ENCODE data around the gene HOXC13. TPM values are rescaled to one million over a fixed set of nuclear protein-coding genes. Genes with fewer than 3 reads are reported as not detected.

Gene HOXC13, protein sequence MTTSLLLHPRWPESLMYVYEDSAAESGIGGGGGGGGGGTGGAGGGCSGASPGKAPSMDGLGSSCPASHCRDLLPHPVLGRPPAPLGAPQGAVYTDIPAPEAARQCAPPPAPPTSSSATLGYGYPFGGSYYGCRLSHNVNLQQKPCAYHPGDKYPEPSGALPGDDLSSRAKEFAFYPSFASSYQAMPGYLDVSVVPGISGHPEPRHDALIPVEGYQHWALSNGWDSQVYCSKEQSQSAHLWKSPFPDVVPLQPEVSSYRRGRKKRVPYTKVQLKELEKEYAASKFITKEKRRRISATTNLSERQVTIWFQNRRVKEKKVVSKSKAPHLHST
- total RNA-seq, result not detected in 2 replicates

DNA sequence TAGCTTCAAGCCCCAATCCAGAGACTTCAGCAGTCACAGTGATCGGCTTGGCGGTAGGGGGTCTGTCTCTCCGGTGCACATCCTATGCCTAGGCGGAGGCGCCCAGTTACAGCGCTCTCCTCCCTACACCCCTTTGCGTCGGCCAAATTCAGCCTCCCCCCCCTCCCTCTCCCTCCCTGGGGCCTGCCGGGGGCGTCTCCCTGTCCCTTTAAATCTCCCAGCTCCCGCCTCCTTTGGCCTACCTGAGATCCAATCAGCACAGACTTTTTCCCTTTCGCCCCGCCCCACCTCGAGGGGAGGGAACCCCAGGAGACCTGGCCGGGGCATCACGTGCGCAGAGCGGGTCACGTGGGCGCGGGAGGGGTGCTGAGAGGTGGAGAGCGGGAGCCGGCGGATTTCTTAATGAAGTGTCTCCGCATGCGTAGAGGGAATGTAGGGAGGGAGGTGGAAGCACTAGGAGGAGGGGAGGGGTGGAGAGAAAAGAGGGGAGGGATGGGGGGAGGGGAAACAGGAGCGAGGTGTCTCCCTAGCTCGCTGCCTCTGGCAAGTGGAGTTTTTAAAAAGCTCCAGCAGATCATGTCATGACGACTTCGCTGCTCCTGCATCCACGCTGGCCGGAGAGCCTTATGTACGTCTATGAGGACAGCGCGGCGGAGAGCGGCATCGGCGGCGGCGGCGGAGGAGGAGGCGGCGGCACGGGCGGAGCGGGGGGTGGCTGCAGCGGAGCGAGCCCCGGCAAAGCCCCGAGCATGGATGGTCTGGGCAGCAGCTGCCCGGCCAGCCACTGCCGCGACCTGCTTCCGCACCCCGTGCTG, at the start of gene HOXC13:
Gene HOXC13 (plus strand): TSS at position 506 of the 815 bp plus-strand sequence. CDS start 76 bp downstream, at position 582.
- ATAC-seq (ENCODE audit: low read depth), result no peak
- peaks cover 75% of the 10 kb centered on the region for H3K27me3 Mint-ChIP-seq
- no peak for DNase-seq
- CTCF ChIA-PET, result no interaction called here
- peaks cover 9% of the 10 kb centered on the region for H3K4me1 Mint-ChIP-seq
- POLR2A ChIA-PET, result no interaction called here
- TF ChIP-seq, protein P1, sequence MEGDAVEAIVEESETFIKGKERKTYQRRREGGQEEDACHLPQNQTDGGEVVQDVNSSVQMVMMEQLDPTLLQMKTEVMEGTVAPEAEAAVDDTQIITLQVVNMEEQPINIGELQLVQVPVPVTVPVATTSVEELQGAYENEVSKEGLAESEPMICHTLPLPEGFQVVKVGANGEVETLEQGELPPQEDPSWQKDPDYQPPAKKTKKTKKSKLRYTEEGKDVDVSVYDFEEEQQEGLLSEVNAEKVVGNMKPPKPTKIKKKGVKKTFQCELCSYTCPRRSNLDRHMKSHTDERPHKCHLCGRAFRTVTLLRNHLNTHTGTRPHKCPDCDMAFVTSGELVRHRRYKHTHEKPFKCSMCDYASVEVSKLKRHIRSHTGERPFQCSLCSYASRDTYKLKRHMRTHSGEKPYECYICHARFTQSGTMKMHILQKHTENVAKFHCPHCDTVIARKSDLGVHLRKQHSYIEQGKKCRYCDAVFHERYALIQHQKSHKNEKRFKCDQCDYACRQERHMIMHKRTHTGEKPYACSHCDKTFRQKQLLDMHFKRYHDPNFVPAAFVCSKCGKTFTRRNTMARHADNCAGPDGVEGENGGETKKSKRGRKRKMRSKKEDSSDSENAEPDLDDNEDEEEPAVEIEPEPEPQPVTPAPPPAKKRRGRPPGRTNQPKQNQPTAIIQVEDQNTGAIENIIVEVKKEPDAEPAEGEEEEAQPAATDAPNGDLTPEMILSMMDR (IDR thresholded peaks at IDR 0.05), result no peak
- no peak within 1 kb of the TSS for H3K4me3 Mint-ChIP-seq
- intact Hi-C loops (cut with micrococcal nuclease), result loop anchor here (5.0 kb wide), 1 partner anchor 34 kb away; the partner anchor contains the start of genes HOTAIR and HOXC11
- no peaks in the 10 kb centered on the region for H3K9me3 Mint-ChIP-seq
- H3K27ac Mint-ChIP-seq, result no peak within 1 kb of the TSS
- no peaks in the 10 kb centered on the region for H3K36me3 Mint-ChIP-seq (ENCODE audit: low read depth)

DNA sequence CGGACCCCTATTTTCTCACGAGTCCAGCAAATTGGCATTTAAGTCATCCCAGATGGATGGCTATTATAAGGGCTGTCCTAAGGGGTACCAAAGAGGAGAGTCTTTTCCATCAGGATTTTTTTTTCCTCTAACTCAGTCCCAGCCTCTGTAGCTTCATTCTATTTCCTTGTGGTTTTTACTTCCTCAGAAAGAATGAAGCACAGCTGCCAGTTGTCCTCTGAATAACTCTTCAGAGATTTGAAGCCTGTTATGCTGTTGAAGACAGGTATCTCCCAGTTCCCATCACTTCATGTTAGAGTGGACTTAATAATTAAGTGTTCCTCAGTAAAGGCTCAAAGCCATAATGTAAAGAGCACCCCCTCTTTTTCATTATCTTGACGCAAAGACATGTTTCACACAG, 48.5 kb upstream of the HOXC13 start:
- TF ChIP-seq, protein P1 (IDR thresholded peaks at IDR 0.05), result no peak
- no peak overlapping the region for H3K4me3 Mint-ChIP-seq
- H3K4me1 Mint-ChIP-seq, result no peaks in the 10 kb centered on the region
- no peak overlapping the region for H3K27ac Mint-ChIP-seq
- no peak for ATAC-seq (ENCODE audit: low read depth)
- no peaks in the 10 kb centered on the region for H3K9me3 Mint-ChIP-seq
- CTCF ChIA-PET, result no interaction called here
- intact Hi-C loops (cut with micrococcal nuclease), result no loop called here
- no peak for DNase-seq
- POLR2A ChIA-PET, result no interaction called here
- H3K36me3 Mint-ChIP-seq (ENCODE audit: low read depth), result no peaks in the 10 kb centered on the region
- peaks cover 7% of the 10 kb centered on the region for H3K27me3 Mint-ChIP-seq

DNA sequence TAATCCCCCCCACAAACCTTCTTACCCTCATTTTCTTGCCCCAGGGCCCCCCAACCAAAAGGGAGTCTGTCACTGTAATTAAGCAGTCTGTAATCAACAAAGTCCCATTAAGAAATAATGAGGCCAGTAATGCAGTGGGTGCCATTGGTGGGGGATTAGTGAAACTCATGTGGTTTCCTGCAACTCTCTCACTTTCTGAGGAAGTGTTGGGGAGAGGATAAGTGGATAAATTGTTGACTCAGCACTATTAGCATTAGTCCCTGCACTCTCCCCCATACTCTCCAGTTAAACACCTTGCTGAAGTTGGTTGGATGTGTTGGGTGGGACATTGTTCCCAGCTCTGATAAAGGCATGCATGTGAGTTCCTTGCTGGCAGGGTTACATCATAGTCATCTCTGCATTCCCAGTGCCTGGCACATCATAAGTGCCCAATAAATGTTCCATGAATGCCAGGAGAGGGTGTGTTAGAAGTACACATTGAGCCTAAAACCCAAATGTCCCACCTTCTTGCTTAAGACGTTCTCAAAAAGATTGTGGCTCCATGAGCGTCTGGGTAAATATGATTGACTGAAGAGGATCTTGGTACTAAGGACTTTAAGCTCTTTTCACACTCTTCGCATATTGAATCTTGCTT, 45.8 kb upstream of the HOXC13 start:
- Mint-ChIP-seq H3K36me3 (ENCODE audit: low read depth) (no peaks in the 10 kb centered on the region), H3K4me3 (no peak overlapping the region), H3K4me1 (no peaks in the 10 kb centered on the region), H3K27ac (no peak overlapping the region), H3K9me3 (no peaks in the 10 kb centered on the region), H3K27me3 (peaks cover 14% of the 10 kb centered on the region)
- CTCF ChIA-PET, result no interaction called here
- intact Hi-C loops (cut with micrococcal nuclease), result no loop called here
- POLR2A ChIA-PET, result no interaction called here
- ATAC-seq (ENCODE audit: low read depth), result no peak
- DNase-seq, result no peak
- TF ChIP-seq, protein P1 (IDR thresholded peaks at IDR 0.05), result no peak

DNA sequence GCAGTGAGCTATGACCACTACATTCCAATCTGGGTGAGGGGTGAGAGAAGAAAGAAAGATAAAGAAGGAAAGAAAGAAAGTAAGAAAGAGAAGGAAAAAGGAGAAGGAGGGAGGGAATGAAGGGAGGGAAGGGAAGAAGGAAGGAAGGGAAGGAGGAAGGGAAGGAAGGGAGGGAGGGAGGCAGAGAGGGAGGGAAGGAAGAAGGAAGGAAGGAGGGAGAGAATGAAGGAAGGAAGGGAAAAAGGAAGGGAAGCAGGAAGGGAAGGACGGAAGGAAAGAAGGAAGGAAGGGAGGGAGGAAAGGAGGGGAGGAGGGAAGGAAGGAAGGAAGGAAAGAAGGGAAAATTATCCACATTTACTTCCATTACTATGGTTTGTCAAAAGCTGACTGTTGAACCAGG, 39.4 kb upstream of the HOXC13 start:
- CTCF ChIA-PET, result no interaction called here
- Mint-ChIP-seq H3K27me3 (peaks cover 31% of the 10 kb centered on the region), H3K4me1 (no peaks in the 10 kb centered on the region), H3K4me3 (no peak overlapping the region), H3K36me3 (ENCODE audit: low read depth) (no peaks in the 10 kb centered on the region), H3K9me3 (no peaks in the 10 kb centered on the region), H3K27ac (no peak overlapping the region)
- TF ChIP-seq, protein P1 (IDR thresholded peaks at IDR 0.05), result no peak
- intact Hi-C loops (cut with micrococcal nuclease), result no loop called here
- DNase-seq (no peak), ATAC-seq (ENCODE audit: low read depth) (no peak)
- POLR2A ChIA-PET, result no interaction called here

DNA sequence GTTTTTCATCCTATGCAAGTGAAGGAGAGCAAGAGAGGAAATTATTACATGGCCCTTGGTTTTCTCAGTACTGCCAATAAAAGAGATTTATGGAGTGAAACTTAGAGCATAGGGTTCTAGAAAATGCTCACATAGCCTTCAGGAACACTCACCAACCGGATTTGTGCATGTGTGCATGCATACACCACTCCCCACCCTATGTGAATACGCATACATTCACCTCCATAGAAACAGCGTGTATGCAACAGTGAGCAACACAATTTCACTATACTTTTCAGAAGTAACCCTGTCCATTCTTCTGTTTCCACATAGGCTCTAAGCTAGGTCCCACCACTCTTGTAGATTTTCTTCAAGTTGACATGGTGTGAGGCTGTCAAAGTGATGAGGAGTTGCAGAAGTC, 31.5 kb upstream of the HOXC13 start:
- POLR2A ChIA-PET, result no interaction called here

More for the DNA sequence above, 31.5 kb upstream of the HOXC13 start:
- H3K36me3 Mint-ChIP-seq (ENCODE audit: low read depth), result no peaks in the 10 kb centered on the region
- no peak overlapping the region for H3K4me3 Mint-ChIP-seq
- ATAC-seq (ENCODE audit: low read depth) (no peak), DNase-seq (no peak)
- peaks cover 11% of the 10 kb centered on the region for H3K27me3 Mint-ChIP-seq
- CTCF ChIA-PET, result no interaction called here
- no peak overlapping the region for H3K27ac Mint-ChIP-seq
- TF ChIP-seq, protein P1 (IDR thresholded peaks at IDR 0.05), result no peak
- H3K4me1 Mint-ChIP-seq, result no peaks in the 10 kb centered on the region
- H3K9me3 Mint-ChIP-seq, result no peaks in the 10 kb centered on the region
- intact Hi-C loops (cut with micrococcal nuclease), result no loop called here
